CD14-positive monocyte (primary cell): ENCODE measurements around the gene IQUB. TPM values are rescaled to one million over a fixed set of nuclear protein-coding genes. Genes with fewer than 3 reads are reported as not detected.

Experiments used
- DNase-seq, 3 donors: peaks; one replicate each; pipeline ENCODE4 v3.0.0-alpha.2; 2011 to 2022
- H2AFZ ChIP-seq: 2 replicates; pipeline ENCODE4 v1.6.0; 2012; ENCODE audit warnings: mild to moderate bottlenecking, low read depth, low read length, inconsistent platforms; ENCODE audit not compliant: insufficient read depth, poor library complexity, severe bottlenecking
- H3K27ac ChIP-seq, 2 donors: 1 replicate in 1 of 2; 2 replicates in 1 of 2; pipeline ENCODE4 v1.5.1; 2012 to 2013; ENCODE audit warnings: low read length in 2 of 2, control low read depth in 1 of 2, inconsistent platforms in 1 of 2, low read depth in 1 of 2, mild to moderate bottlenecking in 1 of 2
- H3K27me3 ChIP-seq, 2 donors: one replicate each; pipeline versions ENCODE4 v1.6.0 to v1.6.1; 2011 to 2013; ENCODE audit warnings: low read length in 2 of 2; ENCODE audit not compliant: control insufficient read depth in 2 of 2, insufficient read depth in 2 of 2
- H3K36me3 ChIP-seq, 2 donors: replicated peaks in 1 of 2; 1 replicate in 1 of 2; 2 replicates in 1 of 2; pipeline versions ENCODE4 v1.5.1 to v1.6.1; 2012 to 2013; ENCODE audit warnings: low read length in 2 of 2, control low read depth in 1 of 2, inconsistent platforms in 1 of 2, mild to moderate bottlenecking in 1 of 2; ENCODE audit not compliant: insufficient read depth in 2 of 2, control insufficient read depth in 1 of 2
- H3K4me1 ChIP-seq, 2 donors: 1 replicate in 1 of 2; 2 replicates in 1 of 2; pipeline versions ENCODE4 v1.5.1 to v1.6.1; 2012 to 2013; ENCODE audit warnings: low read length in 2 of 2, control low read depth in 1 of 2, inconsistent platforms in 1 of 2, mild to moderate bottlenecking in 1 of 2, moderate library complexity in 1 of 2; ENCODE audit not compliant: insufficient read depth in 2 of 2, control insufficient read depth in 1 of 2
- H3K4me2 ChIP-seq: replicated peaks from 2 replicates; pipeline ENCODE3; 2012; ENCODE audit warnings: low read length, moderate library complexity, mild to moderate bottlenecking; ENCODE audit not compliant: poor library complexity, severe bottlenecking; ENCODE audit errors: extremely low read depth
- H3K4me3 ChIP-seq, 3 experiments: fragments of 200-600 bp in 1 of 3; sonication (generic) in 1 of 3; replicated peaks in 1 of 3; 1 replicate in 2 of 3; 2 replicates in 1 of 3; pipeline ENCODE4 v1.5.1; 2011 to 2013; ENCODE audit warnings: low read length in 3 of 3, mild to moderate bottlenecking in 3 of 3, control low read depth in 2 of 3, low read depth in 2 of 3, inconsistent platforms in 1 of 3, moderate library complexity in 1 of 3
- H3K79me2 ChIP-seq: 2 replicates; pipeline ENCODE4 v1.6.0; 2012; ENCODE audit warnings: mild to moderate bottlenecking, control low read depth, inconsistent platforms, low read length, moderate library complexity; ENCODE audit not compliant: insufficient read depth
- H3K9ac ChIP-seq: 2 replicates; pipeline ENCODE4 v1.6.0; 2017; ENCODE audit warnings: low read length, mild to moderate bottlenecking; ENCODE audit not compliant: insufficient read depth, poor library complexity, severe bottlenecking
- H3K9me3 ChIP-seq, 2 donors: replicated peaks in 1 of 2; 1 replicate in 1 of 2; 2 replicates in 1 of 2; pipeline versions ENCODE4 v1.5.1 to v1.6.1; 2012 to 2013; ENCODE audit warnings: low read length in 2 of 2, control low read depth in 1 of 2; ENCODE audit not compliant: control insufficient read depth in 1 of 2, insufficient read depth in 1 of 2
- H4K20me1 ChIP-seq: 2 replicates; pipeline ENCODE4 v1.6.0; 2012; ENCODE audit warnings: mild to moderate bottlenecking, low read length, control low read depth, moderate library complexity; ENCODE audit not compliant: insufficient read depth
- H3K27ac Mint-ChIP-seq, 7 donors: one replicate each; pipeline ENCODE4 v1.8.0; 2020; ENCODE audit warnings: mild to moderate bottlenecking in 7 of 7, mixed read lengths in 7 of 7, moderate library complexity in 6 of 7, inconsistent platforms in 2 of 7
- H3K27me3 Mint-ChIP-seq, 3 donors: one replicate each; pipeline ENCODE4 v1.8.0; 2021 to 2022; ENCODE audit warnings: low read depth in 3 of 3, mild to moderate bottlenecking in 3 of 3, mixed read lengths in 3 of 3, moderate library complexity in 3 of 3, inconsistent platforms in 1 of 3
- H3K36me3 Mint-ChIP-seq, 2 donors: one replicate each; pipeline ENCODE4 v1.8.0; 2020; ENCODE audit warnings: mixed read lengths in 2 of 2, inconsistent platforms in 1 of 2, mild to moderate bottlenecking in 1 of 2
- H3K4me1 Mint-ChIP-seq: one replicate; pipeline ENCODE4 v1.8.0; 2020; ENCODE audit warnings: mild to moderate bottlenecking, mixed read lengths
- H3K4me3 Mint-ChIP-seq, 2 donors: one replicate each; pipeline ENCODE4 v1.8.0; 2020; ENCODE audit warnings: mild to moderate bottlenecking in 2 of 2, mixed read lengths in 2 of 2, moderate library complexity in 1 of 2
- H3K9me3 Mint-ChIP-seq, 7 donors: one replicate each; pipeline ENCODE4 v1.8.0; 2020 to 2022; ENCODE audit warnings: mixed read lengths in 7 of 7, mild to moderate bottlenecking in 6 of 7, moderate library complexity in 6 of 7, inconsistent platforms in 2 of 7
- CTCF ChIP-seq: fragments of 200-600 bp; IDR thresholded peaks from one replicate; pipeline ENCODE4 v1.8.0; 2022; ENCODE audit warnings: antibody characterized with exemption, mild to moderate bottlenecking
- WGBS: methylation state at CpG from one replicate; pipeline ENCODE4 v1.1.5; 2013; ENCODE audit warnings: missing lambda C conversion rate; ENCODE audit not compliant: insufficient coverage; 5-methylcytosine and 5-hydroxymethylcytosine counted together
- intact Hi-C, 2 donors: fragments of 100-400 bp; cut with micrococcal nuclease; formaldehyde crosslinking; loops; one replicate each; pipeline versions ENCODE4 v1.15.0 to v1.15.1; 2023
- polyA plus RNA-seq, 3 donors: library from polyadenylated mRNA; depleted of rRNA in 1 of 3; unstranded in 2 of 3; stranded (reverse) in 1 of 3; fragments of 300-500 nt in 2 of 3; fragments of >200 nt in 1 of 3; fragmentation: Illumina TruSeq in 2 of 3; gene quantifications; 1 replicate in 2 of 3; 2 replicates in 1 of 3; pipeline ENCODE4 v1.2.3, GENCODE V29; 2012 to 2021

The IQUB gene
- polyA plus RNA-seq, 3 donors: 0.07 TPM; not detected in 2

- no peak overlapping the region for H3K4me3 ChIP-seq
- Mint-ChIP-seq H3K27ac (no peak overlapping the region), H3K9me3 (no peaks in the 10 kb centered on the region), H3K36me3 (no peaks in the 10 kb centered on the region), H3K4me3 (no peak overlapping the region), H3K4me1 (no peaks in the 10 kb centered on the region), H3K27me3 (peaks cover 0 to 12% (median 0%) of the 10 kb centered on the region in 3 donors)
- no peak overlapping the region for H3K4me2 ChIP-seq
- no peaks in the 10 kb centered on the region for H3K36me3 ChIP-seq
- no peaks in the 10 kb centered on the region for H3K9me3 ChIP-seq
- no CpG with 5 or more reads among the region's 2 CpGs for WGBS
- H3K4me1 ChIP-seq: no peaks in the 10 kb centered on the region
- H2AFZ ChIP-seq: no peak overlapping the region
- intact Hi-C loops: no loop called here
- H3K79me2 ChIP-seq: no peaks in the 10 kb centered on the region
- no peaks in the 10 kb centered on the region for H3K27me3 ChIP-seq
- H3K9ac ChIP-seq: no peak overlapping the region
- H4K20me1 ChIP-seq: no peaks in the 10 kb centered on the region
- no peak overlapping the region for H3K27ac ChIP-seq
- DNase-seq: no peak
- TF ChIP-seq CTCF: no peak
Measured at GRCh38 chr7:123581162-123581459, 46.7 kb upstream of the IQUB start.

- Histone ChIP-seq H3K27me3 (no peaks in the 10 kb centered on the region), H3K9ac (no peak overlapping the region), H4K20me1 (no peaks in the 10 kb centered on the region), H3K4me3 (no peak overlapping the region), H3K4me1 (no peaks in the 10 kb centered on the region), H3K9me3 (no peaks in the 10 kb centered on the region), H3K79me2 (no peaks in the 10 kb centered on the region), H3K27ac (no peak overlapping the region), H2AFZ (no peak overlapping the region), H3K36me3 (no peaks in the 10 kb centered on the region), H3K4me2 (no peak overlapping the region)
- no peak for DNase-seq
- H3K27ac Mint-ChIP-seq: no peak overlapping the region
- intact Hi-C loops: no loop called here
- no peaks in the 10 kb centered on the region for H3K4me1 Mint-ChIP-seq
- WGBS: no CpG with 5 or more reads among the region's 8 CpGs
- H3K9me3 Mint-ChIP-seq: no peaks in the 10 kb centered on the region
- TF ChIP-seq CTCF: no peak
- no peak overlapping the region for H3K4me3 Mint-ChIP-seq
- H3K36me3 Mint-ChIP-seq: no peaks in the 10 kb centered on the region
- H3K27me3 Mint-ChIP-seq: peaks cover 0 to 13% (median 0%) of the 10 kb centered on the region in 3 donors
Measured at GRCh38 chr7:123580406-123581161, 46.2 kb upstream of the IQUB start.
